HEK293 (cell line): ENCODE data around the gene CSRNP2.

Source experiments
- ATF2 ChIP-seq: fragments of 450-650 bp; formaldehyde crosslinking; IDR thresholded peaks from 2 replicates; pipeline ENCODE4 v1.5.1; 2016; ENCODE audit warnings: missing biosample characterization, missing genetic modification characterization, low read depth
- BCL11A ChIP-seq: fragments of 450-650 bp; formaldehyde crosslinking; IDR thresholded peaks from 2 replicates; pipeline ENCODE4 v1.5.1; 2016; ENCODE audit warnings: low read depth, missing biosample characterization, missing genetic modification characterization
- CTCF ChIP-seq: fragments of 450-650 bp; formaldehyde crosslinking; IDR thresholded peaks from 2 replicates; pipeline ENCODE4 v1.5.1; 2016; ENCODE audit warnings: missing biosample characterization, missing genetic modification characterization
- GLIS2 ChIP-seq: fragments of 450-650 bp; formaldehyde crosslinking; IDR thresholded peaks from 2 replicates; pipeline ENCODE4 v1.5.1; 2016; ENCODE audit warnings: missing biosample characterization, missing genetic modification characterization
- PBX3 ChIP-seq: sonication (generic); formaldehyde crosslinking; IDR thresholded peaks from 2 replicates; pipeline ENCODE4 v1.8.1; 2022; ENCODE audit warnings: mild to moderate bottlenecking, moderate library complexity, missing genetic modification reagents
- REST ChIP-seq: fragments of 450-650 bp; formaldehyde crosslinking; IDR thresholded peaks from 2 replicates; pipeline ENCODE4 v1.5.1; 2016; ENCODE audit warnings: missing biosample characterization, missing genetic modification characterization
- SALL2 ChIP-seq: fragments of 450-650 bp; formaldehyde crosslinking; IDR thresholded peaks from 2 replicates; pipeline ENCODE4 v1.5.0; 2017; ENCODE audit warnings: missing biosample characterization, mild to moderate bottlenecking, missing genetic modification characterization, borderline replicate concordance
- ZBTB20 ChIP-seq: fragments of 450-650 bp; formaldehyde crosslinking; IDR thresholded peaks from 2 replicates; pipeline ENCODE4 v1.5.1; 2016; ENCODE audit warnings: missing biosample characterization, missing genetic modification characterization
- ZNF302 ChIP-seq: fragments of 450-650 bp; formaldehyde crosslinking; IDR thresholded peaks from 2 replicates; pipeline ENCODE4 v1.5.1; 2016; ENCODE audit warnings: missing biosample characterization, missing genetic modification characterization, low read depth
- ZNF394 ChIP-seq: fragments of 450-650 bp; formaldehyde crosslinking; IDR thresholded peaks from 2 replicates; pipeline ENCODE4 v1.5.1; 2016; ENCODE audit warnings: missing biosample characterization, missing genetic modification characterization, mild to moderate bottlenecking, moderate library complexity, borderline replicate concordance
- ZNF555 ChIP-seq: fragments of 450-650 bp; formaldehyde crosslinking; conservative IDR thresholded peaks from 2 replicates; pipeline ENCODE4 v1.5.1; 2017; ENCODE audit warnings: missing biosample characterization, mild to moderate bottlenecking, missing genetic modification characterization, inconsistent platforms
- ZNF785 ChIP-seq: fragments of 450-650 bp; formaldehyde crosslinking; IDR thresholded peaks from 2 replicates; pipeline ENCODE4 v1.5.1; 2016; ENCODE audit warnings: missing biosample characterization, missing genetic modification characterization

GRCh38 chr12:51021694-51022093 lies 61.7 kb downstream of the CSRNP2 start:
- TF ChIP-seq CTCF (no peak), GLIS2 (no peak), ATF2 (tag by site-specific recombination) (no peak), PBX3 (no peak), ZBTB20 (no peak), ZNF555 (tag by site-specific recombination) (no peak), ZNF394 (tag by site-specific recombination) (no peak), ZNF785 (tag by site-specific recombination) (no peak), ZNF302 (tag by site-specific recombination) (no peak), REST (tag by site-specific recombination) (no peak), BCL11A (tag by site-specific recombination) (no peak), SALL2 (no peak)
